ENCODE data around the gene ONECUT1.

The ONECUT1 gene

DNA sequence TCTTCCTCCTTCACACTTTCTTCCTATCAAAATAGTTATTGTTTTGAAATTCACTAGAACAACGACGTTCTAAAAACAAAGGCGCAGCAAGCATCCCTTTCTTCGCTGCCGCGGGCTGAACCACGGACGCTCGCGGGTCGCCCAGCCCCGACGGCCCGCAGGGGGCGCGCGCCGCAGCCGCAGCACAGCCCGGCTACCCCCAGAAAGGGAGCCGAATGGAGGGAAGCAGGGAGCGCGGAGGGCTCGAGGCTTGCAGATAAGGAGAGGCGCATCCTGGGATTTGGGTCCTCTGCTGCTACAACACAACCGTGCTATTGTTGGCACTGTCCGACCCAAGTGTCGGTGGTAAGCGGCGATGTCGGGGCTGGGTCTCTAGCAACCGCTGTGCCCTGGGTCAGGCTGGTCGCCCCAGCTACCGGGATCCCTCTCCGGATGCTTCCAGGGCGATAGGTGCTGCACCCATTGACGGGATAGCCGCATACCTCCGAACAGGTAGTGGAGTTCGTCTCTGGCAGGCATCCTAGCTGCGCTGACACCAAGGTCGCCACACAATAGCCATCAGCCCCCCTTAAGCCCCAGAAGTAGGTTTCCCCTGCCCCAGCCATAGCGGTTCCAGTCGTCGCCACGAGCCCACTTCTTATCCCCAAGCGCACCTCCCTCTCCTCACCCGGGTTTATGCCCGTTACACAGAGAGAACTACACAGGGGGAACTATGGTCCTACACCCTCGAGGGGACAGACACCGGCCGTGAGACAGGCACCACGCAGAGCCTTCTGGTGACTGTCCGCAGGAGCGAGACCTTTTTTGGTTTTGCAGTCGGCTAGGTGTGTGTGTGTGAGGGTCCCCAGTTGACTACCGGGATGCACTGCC lies 6.0 kb downstream of the ONECUT1 start:
- TF ChIP-seq ZFX (IDR thresholded peaks at IDR 0.05): no peak
- TF ChIP-seq, protein P1, sequence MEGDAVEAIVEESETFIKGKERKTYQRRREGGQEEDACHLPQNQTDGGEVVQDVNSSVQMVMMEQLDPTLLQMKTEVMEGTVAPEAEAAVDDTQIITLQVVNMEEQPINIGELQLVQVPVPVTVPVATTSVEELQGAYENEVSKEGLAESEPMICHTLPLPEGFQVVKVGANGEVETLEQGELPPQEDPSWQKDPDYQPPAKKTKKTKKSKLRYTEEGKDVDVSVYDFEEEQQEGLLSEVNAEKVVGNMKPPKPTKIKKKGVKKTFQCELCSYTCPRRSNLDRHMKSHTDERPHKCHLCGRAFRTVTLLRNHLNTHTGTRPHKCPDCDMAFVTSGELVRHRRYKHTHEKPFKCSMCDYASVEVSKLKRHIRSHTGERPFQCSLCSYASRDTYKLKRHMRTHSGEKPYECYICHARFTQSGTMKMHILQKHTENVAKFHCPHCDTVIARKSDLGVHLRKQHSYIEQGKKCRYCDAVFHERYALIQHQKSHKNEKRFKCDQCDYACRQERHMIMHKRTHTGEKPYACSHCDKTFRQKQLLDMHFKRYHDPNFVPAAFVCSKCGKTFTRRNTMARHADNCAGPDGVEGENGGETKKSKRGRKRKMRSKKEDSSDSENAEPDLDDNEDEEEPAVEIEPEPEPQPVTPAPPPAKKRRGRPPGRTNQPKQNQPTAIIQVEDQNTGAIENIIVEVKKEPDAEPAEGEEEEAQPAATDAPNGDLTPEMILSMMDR (conservative IDR thresholded peaks at IDR 0.05): peak; percentile 88
- H3K27ac ChIP-seq: no peak overlapping the region

- no peak for TF ChIP-seq ZFX (IDR thresholded peaks at IDR 0.05)
- TF ChIP-seq, protein P1 (conservative IDR thresholded peaks at IDR 0.05): no peak
These were observed 6.8 kb downstream of the ONECUT1 start for GRCh38 chr15:52783191-52783829.

DNA sequence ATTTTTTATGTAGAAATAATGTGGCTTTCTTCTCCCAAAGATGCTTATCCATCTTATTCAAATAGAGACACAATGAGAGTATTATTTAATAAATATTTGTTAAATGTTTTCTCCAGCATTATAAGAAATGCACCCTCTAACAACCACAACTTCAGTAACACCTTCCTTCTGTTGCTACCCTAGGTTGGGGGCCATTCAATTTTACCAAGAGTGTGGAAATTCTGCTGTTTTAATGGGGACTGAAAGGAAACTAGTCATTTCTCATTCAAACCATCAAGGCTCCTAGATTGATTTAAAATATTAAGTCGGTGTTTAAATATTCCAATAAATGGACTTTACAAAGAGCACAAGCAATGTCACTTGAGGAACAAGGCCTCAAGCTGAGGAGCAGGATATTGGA lies 7.6 kb downstream of the ONECUT1 start:
- H3K27ac ChIP-seq: no peak overlapping the region
- TF ChIP-seq ZFX (IDR thresholded peaks at IDR 0.05): no peak
- TF ChIP-seq, protein P1 (conservative IDR thresholded peaks at IDR 0.05): no peak

More at GRCh38 chr15:52783191-52783829, 6.8 kb downstream of the ONECUT1 start:
- no peak overlapping the region for H3K27ac ChIP-seq

DNA sequence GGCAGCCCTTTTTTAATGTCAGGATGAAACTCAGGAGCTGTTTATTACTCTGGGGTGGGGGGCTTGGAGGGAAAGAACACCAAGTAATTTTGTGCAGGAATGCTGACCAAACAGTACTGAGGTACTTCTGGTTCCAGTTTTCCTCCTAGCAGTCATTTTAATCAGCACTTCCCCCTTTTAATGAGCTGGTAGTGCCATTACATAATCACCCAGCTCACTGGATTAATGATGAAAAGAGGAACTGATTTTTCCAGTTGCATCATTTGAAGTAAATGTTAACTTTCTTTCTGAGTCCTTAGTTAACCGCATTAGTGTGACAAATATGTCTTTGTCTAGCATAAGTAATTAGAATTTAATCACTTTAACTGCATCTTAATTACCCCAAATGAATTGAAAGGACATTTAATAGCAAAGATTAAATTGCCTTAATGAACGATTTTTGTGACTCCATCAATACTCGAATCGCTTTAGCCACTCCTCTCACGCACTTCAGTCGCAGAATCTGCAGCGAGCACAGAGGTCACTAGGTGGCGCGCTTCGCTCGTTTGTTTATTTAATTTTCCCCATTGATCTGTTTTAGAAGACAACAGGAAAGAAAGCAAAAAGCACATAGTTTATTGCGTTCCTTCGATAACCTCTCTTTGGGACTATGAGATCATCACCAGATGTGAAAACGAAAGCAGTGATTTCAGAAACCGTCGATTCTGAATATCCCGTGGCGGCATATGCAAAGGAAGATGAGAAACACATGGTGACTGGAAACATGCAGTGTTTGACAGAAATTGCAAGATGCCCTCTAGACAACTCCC lies 9.8 kb downstream of the ONECUT1 start:
- TF ChIP-seq, protein P1 (conservative IDR thresholded peaks at IDR 0.05): peak; percentile 96
- no peak for TF ChIP-seq ZFX (IDR thresholded peaks at IDR 0.05)
- no peak overlapping the region for H3K27ac ChIP-seq

- no peak for TF ChIP-seq ZFX (IDR thresholded peaks at IDR 0.05)
- TF ChIP-seq, protein P1 (conservative IDR thresholded peaks at IDR 0.05): no peak
- H3K27ac ChIP-seq: no peak overlapping the region
These were observed 11.7 kb downstream of the ONECUT1 start for GRCh38 chr15:52778457-52778856.

DNA sequence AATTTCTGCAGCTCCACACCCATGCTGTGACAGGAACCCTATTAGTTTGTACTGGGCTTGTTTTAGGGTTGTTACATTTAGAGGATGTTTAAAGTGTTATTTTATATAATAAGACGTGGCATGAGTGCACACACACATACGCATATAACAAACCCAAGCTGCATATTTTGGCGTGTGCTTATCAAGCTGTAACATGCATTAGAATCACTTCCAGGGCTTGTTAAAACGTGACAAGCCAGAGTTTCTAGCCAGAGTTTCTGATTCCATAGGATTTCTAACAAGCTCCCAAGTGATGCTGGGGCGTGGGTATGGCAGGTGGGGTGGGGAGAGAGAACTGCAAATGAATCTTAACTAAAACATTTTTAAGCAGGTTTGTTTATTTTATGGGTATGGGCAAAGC lies 17.4 kb downstream of the ONECUT1 start:
- TF ChIP-seq, protein P1 (conservative IDR thresholded peaks at IDR 0.05): no peak
- no peak for TF ChIP-seq ZFX (IDR thresholded peaks at IDR 0.05)

More for the DNA sequence above, 17.4 kb downstream of the ONECUT1 start:
- H3K27ac ChIP-seq: no peak overlapping the region
